HG03280 (cell line): Measurements from ENCODE around the gene FOXO6.

ENCODE experiments used
- ATAC-seq: cut with Tn5 transposase; IDR thresholded peaks from one replicate; pipeline ENCODE4 v1.9.1; 2021; ENCODE audit warnings: mild to moderate bottlenecking, moderate library complexity; ENCODE audit not compliant: unreplicated experiment

FOXO6 gene

DNA sequence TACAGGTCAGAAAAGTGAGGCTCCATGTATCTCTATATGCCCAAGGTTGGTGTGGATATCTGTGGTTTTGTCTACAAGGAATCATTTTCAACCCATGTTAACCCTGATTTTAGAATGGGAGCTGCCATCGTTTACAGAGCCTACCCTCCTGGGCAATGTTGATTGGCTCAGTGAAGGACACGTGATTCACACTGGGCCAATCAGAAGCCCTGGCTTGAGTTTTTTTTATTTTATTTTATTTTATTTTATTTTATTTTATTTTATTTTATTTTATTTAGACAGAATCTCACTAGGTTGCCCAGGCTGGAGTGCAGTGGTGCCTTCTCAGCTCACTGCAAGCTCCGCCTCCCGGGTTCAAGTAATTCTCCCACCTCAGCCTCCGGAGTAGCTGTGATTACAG is 35.8 kb downstream of the FOXO6 start:
- ATAC-seq, result no peak

- no peak for ATAC-seq
These were observed 36.6 kb downstream of the FOXO6 start for GRCh38 chr1:41397753-41398330.

DNA sequence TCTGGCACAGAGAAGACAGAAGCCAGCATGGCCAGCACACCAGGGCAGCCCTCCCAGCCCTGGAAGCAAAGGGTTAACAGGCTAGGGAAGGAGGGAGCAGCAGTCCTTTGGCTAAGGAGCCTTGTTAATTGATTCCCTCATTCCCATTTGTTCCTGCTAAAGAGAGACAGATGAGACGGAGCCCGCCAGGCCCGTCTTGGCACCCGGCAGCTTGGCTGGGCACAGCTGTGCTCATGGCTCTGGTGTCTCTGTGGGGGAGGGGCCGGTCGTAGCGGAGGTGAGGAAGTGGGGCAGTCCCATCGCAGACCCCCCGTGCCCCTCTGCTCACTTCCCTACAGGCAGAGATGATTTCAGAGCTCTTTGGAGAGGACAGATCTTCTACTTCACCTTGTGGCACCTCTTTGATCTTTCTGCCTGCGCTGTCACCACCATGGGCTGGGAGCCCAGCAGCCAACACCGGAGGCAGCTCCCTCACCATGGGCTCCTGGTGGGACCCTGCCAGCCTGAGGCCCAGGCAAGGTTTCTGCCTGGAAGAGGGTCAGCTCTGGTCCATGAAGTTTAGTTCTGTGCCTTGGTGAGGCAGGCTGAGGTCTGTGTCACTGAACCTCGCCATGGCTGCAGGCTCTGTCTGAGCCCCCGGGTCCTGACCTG is 38.0 kb downstream of the FOXO6 start:
- no peak for ATAC-seq

DNA sequence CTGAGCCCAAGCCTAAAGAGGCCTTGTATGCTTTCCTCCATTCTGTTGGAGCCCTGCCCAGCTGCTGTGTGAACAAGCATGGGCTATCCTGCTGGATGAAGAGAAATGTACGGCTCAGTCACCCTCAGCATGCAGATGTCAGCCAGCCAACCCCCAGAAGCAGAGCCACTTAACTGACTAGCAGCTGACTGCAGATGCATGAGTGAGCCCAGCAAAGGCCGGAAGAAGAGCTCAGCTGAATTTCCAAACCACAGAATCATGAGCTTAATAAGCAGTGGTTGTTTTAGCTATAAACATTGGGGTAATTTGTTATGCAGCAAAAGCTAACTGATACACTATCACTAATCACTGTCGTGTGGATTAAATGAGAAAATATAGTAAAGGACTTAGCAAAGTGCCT is 39.0 kb downstream of the FOXO6 start:
- ATAC-seq, result no peak

GRCh38 chr1:41401899-41402298 is 40.7 kb downstream of the FOXO6 start:
- ATAC-seq, result no peak

DNA sequence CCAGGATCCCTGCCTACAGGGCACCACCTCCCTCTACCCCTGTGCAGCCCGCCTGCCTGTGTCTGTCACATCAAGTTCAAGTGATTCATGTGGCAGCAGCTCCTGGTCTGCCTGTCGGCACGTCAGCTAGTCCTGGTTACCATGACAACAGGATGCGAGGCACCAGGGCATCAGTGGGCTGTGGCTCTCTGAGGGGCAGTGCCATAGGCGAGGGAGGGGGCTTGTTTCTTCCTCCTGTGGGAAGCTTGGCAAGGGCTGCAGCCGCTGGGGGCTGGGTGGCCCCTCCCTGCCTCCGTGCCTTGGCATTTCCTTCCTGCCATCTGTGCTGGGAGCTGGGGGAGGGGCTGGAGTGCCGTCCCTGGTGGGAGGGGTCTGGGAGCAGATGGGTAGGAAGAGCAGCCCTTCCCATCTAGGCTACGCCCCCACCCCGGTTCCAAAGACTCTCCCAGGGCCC is 43.1 kb downstream of the FOXO6 start:
- ATAC-seq, result no peak

DNA sequence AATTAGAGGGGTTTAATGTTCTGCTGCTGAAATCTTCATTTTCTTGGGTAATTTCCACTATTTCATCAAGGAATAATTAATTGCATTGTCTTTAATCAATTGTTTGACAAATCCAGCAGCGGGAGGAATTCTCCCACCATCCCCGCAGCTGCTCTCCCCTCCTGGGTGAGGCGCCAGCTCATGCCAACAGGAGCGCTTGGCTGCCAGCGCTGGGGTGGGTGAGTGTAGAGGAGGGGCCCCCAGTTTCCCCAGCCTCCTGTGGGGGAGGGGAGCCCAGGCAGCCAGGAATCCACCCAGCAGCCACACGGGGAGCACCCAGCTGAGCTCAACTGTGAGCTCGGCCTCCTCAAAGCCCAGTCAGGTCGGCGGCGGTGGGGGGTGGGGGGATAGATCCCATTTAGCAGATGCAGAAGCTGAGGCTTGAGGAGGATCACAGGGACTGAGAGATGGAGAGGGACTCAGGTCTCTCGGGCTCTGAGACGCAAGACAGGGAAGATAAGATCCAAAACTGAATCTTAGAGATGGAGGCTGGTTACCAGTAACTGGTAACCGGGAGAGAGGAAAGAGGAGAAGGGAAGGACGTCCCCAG is 46.5 kb downstream of the FOXO6 start:
- ATAC-seq, result no peak

DNA sequence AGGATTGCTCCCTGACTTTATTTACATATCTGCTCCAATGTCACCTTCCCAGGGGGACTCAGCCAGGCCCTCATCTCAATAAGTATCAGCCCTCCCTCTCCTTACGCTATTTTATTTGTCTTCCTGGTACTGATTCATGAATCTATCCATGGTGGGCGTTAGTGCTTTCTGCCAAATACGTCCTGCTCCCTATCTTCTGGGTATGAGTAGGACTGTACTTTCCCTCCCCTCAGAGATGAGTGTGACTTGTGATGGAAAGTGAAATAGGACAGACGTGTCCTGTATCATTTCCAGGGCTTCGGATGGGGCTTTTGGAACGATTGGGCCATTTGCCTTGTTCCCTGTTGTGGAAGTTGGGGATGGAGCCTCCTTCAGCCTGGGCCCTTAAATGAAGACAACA is 47.5 kb downstream of the FOXO6 start:
- ATAC-seq, result no peak

GRCh38 chr1:41409825-41410224 is 48.6 kb downstream of the FOXO6 start:
- no peak for ATAC-seq

DNA sequence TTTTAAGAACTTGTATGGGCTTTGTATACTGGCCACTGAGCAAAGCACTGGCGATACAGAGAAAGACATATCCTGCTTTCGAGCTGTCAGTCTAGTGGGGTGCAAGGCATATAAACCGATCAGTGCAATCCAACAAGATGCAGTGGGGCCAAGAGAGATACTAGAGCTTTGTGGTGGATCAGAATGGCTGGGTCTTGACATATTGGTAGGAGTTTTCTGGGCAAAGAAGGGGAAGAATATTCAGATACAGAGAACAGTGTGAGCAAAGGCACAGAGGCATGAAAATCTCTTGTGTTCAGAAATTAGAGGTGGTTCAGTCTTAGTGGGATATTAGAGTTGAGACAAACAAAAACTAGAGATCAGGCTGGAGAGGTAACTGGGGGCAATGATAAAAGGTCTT is 49.2 kb downstream of the FOXO6 start:
- no peak for ATAC-seq

DNA sequence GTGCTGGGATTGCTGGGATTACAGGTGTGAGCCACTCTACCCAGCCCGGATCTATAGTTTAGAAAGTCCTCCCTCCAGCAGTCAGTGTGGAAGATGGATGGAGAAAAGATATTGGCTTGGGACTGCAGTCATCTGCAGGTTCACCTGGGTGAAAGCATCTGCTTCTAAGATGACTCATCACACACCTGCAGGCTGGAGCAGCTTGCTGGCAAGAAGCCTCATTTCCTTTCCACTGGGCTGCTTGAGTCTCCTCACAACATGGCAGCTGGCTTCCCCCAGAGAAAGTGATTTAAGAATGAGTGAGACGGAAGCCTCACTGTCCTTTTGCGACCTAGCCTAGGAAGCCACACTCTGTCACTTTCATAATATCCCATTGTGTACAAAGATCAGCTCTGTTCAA is 50.0 kb downstream of the FOXO6 start:
- no peak for ATAC-seq

DNA sequence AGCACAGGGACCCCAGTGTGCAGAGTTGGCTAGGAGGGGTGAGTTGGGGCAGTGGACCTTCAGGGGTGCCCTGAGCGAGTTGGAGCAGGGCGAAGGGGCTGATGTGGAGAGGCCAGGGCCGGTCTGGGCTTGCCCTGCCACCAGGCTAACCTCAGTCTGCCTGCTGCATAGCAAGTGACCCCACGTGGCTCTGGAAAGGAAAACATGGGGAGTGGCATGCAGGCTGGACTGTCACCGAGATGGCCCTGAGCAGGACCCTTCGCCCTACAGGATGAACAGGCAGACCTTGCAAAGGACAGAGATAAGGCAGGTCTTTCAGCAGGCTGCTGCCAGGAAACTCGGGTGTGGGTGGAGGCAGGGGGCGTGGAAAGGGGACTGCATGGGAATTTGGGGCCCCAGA is 51.5 kb downstream of the FOXO6 start:
- no peak for ATAC-seq

- ATAC-seq, result no peak
These were observed 52.6 kb downstream of the FOXO6 start for GRCh38 chr1:41413748-41414281.

DNA sequence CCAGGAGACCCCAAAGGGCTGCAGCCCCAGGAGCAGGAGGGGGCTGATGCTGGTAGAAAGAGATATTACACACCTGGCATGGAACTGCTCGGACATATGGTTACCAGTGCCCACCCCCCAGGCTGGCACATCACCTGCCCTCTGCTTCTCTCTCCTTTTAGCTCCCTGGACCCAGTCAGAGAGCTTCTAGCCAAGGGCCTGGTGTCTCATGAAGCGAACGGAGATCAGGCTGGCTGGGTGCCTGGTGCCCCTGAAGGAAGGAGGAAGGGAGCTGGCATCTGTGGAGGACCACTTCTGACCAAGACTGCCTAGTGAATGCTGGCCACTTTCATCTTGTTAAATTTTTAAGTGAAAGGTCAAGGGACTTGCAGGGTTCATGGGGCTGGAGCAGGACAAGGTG is 53.1 kb downstream of the FOXO6 start:
- ATAC-seq, result no peak

DNA sequence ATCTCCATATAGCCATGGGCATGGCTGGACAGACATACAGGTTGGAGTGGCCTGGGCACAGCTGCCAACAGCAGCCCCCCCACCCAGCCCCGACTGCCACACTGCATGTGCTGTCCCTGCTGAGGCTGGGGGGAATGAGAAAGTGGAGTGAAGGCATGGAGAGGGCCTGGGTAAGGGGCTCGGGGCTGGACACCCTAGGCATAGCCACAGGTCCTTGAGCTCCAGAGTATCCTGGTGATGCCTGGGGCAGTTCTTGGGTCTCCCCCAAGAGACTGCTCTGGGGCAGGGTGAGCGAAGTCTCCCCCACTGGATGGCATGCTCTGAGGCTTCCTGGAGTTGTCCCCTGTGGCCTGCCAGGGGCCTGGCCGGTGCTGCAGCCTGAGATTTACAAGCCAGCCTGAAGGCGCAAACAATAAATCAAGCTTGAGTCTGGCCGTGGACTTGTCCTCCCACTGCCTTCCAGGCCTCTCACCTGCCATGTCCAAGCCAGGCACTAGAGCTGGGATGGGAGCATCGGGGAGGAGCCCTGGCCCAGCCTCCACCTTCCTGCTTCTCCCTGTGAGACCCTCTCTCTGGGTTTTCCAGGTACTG is 53.6 kb downstream of the FOXO6 start:
- ATAC-seq, result no peak

GRCh38 chr1:41416081-41416480 is 54.8 kb downstream of the FOXO6 start:
- ATAC-seq, result no peak

DNA sequence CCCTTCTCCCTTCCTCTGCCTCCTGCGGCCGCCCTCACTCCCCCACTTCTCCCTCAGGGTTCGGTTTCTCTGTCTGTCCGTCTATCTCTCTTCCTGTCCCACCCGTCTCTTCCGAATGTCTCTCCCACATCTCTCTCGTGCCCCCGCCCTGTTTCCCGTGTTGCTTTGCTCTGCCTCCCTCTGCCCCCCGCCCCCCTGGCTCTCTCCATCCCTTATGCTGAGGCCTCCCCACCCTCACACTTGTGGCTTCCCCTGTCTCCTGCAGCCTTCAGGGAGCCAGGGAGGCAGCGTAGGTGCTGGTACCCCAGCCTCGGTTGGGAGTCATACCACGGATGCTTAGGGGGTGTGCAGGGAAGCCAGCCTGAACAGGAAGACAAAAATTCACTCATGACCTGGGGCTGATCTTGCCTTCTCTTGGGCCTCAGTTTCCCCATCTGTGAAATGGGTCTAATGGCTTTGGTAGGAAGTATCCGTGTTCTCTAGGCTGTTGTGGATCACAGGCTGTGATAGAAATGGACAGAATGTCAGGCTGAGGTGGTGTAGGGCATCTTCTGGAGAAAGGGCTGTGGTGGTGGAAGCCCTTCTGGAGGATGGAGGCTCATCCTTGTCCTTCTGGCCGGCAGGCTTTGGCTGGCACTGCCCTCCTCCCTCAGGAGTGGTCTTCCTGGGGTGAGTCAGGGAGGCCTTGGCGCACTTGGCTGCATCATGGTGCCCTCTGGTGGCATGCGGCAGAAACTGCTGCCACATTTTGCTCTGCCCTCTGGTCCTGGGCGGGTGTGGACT is 55.5 kb downstream of the FOXO6 start:
- ATAC-seq, result no peak

DNA sequence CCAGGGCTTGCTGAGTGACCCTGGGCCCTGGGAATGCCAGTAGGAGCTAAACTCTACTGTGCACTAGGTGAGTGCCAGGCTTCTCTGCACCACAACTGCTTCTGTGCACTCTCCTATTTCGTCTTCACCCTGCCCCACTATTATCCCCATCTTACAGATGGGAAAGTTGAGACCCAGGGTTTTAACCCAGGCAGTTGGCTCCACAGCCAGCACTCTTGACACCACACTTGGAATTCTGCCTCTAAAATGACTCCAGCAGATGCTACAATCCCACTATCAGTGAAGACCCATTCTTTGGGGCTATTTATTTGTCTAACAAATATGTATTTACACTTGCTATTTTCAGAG is 56.1 kb downstream of the FOXO6 start:
- no peak for ATAC-seq

DNA sequence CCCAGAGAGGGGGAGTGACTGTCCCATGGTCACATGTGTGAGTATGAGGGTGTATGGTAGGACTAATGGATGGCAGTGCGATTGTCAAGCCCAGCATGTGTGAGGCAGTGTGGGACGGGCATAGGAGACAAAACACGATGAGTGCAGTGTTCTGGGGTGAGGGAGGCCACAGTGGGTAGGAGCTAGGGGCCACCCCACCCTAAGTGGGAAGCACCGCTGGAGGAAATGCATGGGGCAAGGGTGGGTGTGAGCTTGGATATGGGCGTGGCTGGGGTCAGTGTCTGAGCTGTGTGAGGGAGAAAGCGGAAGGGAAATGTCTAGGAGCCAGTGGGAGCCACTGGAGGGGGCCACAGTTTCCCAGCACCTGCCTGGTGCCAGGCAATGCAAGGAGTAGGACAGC is 56.5 kb downstream of the FOXO6 start:
- ATAC-seq, result no peak

DNA sequence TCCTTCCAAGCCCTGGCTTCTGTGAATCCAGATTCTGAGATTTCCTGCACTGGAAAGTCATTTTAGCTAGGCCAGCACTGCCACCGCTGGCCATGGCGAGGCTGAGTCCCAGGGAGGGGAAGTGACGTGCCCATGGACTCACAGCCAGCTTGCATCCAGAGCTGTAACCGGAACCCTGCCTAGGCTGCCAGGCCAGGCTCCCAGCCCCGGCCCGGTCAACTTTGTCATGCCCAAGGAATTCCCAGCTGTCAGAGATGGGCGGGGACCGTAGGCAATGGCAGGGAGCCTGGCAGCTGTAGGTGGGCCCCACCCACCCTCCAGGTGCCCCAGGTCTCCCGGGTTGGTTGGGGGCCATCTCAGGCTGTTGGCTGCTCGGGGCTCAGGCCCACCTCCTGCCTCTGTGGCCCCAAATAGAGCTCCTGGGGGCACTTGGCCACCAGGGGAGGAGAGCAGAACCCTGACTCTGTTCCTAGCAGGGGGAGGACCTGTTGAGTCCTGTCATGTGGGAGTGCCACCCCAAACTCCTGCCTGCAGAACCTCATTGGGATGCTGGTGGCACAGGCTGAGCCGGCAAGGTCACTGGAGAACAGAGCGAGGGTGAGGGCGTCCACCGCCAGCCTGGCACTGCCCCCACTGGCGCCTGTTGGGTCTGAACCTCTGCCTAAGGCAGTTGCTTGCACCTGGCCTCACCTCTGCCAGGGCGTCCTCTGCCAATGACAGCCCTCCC is 57.8 kb downstream of the FOXO6 start:
- ATAC-seq, result no peak
